ENCODE data around the gene PUS7L. TPM values are rescaled to one million over a fixed set of nuclear protein-coding genes. Genes with fewer than 3 reads are reported as not detected.

The PUS7L gene
- total RNA-seq, 1 experiment from 2014 or later: 14.4 TPM

- no peak overlapping the region for H3K4me3 Mint-ChIP-seq
- 0 out of 7 replicates have a peak overlapping the region, but pooled peaks of 1 of the 3 experiments have one; percentile 46 for H3K27ac Mint-ChIP-seq
Measured at GRCh38 chr12:43736927-43737440, 21.6 kb downstream of the PUS7L start.

More at GRCh38 chr12:43736927-43737440, 21.6 kb downstream of the PUS7L start:
- Histone ChIP-seq H3K4me2 (ENCODE audit: insufficient read depth, insufficient read length, low read length) (no peak overlapping the region), H3K4me1 (ENCODE audit: insufficient read depth, low read length) (0 out of 2 replicates have a peak, but pooled peaks cover 2% of the 10 kb centered on the region), H3K79me1 (ENCODE audit: insufficient read depth, low read depth, low read length, poor library complexity, severe bottlenecking) (no peaks in the 10 kb centered on the region), H2BK20ac (ENCODE audit: low read depth, low read length, poor library complexity, severe bottlenecking) (no peak overlapping the region), H3K23ac (ENCODE audit: insufficient read length, low read depth, low read length) (no peak overlapping the region), H3K14ac (ENCODE audit: insufficient read depth, low read length) (no peak overlapping the region), H2AFZ (ENCODE audit: low read length) (no peak overlapping the region), H2BK120ac (ENCODE audit: low read depth, low read length, poor library complexity, severe bottlenecking) (no peak overlapping the region), H2AK5ac (ENCODE audit: insufficient read length, low read length) (no peak overlapping the region), H3K27me3 (ENCODE audit: insufficient read depth, low read length) (no peaks in the 10 kb centered on the region), H2BK12ac (ENCODE audit: insufficient read length, low read depth, low read length) (no peak overlapping the region), H2BK5ac (ENCODE audit: insufficient read length, low read length) (no peak overlapping the region), H3K27ac (ENCODE audit: insufficient read length, low read depth, low read length) (no peak overlapping the region), H3T11ph (ENCODE audit: low read length) (no peak overlapping the region), H3K9me3 (ENCODE audit: control insufficient read depth, low read depth, low read length) (no peaks in the 10 kb centered on the region), H3K79me2 (ENCODE audit: insufficient read depth, low read length) (no peaks in the 10 kb centered on the region), H2BK15ac (ENCODE audit: low read depth, low read length) (no peak overlapping the region), H3K18ac (ENCODE audit: insufficient read length, low read depth, low read length) (no peak overlapping the region), H4K20me1 (ENCODE audit: control insufficient read depth, insufficient read depth, insufficient read length) (no peaks in the 10 kb centered on the region), H4K8ac (replicated peaks; ENCODE audit: insufficient read length, low read depth, low read length) (no peak overlapping the region), H3K56ac (ENCODE audit: insufficient read length, low read depth, low read length) (no peak overlapping the region), H4K5ac (ENCODE audit: insufficient read length, low read depth, low read length) (no peak overlapping the region), H3K23me2 (ENCODE audit: insufficient read length, low read depth, low read length, poor library complexity, severe bottlenecking) (no peaks in the 10 kb centered on the region), H3K4ac (ENCODE audit: low read depth, low read length) (no peak overlapping the region), H3K9ac (ENCODE audit: extremely low read depth, insufficient read length, low read length) (no peak overlapping the region), H4K91ac (ENCODE audit: insufficient read length, low read depth, low read length) (no peak overlapping the region)
- H3K9me3 Mint-ChIP-seq: no peaks in the 10 kb centered on the region
- no peak for TF ChIP-seq CTCF (conservative IDR thresholded peaks at IDR 0.05)
- no peak for DNase-seq
- no peaks in the 10 kb centered on the region for H3K27me3 Mint-ChIP-seq (ENCODE audit: low read depth)
- H3K4me1 Mint-ChIP-seq: peaks cover 6 to 8% of the 10 kb centered on the region in 2 experiments; a peak in 3 of 4 replicates
- H3K36me3 Mint-ChIP-seq (ENCODE audit: insufficient read depth in 1 of 3, low read depth in 3 of 3): peaks cover 0 to 2% (median 0%) of the 10 kb centered on the region in 3 experiments; a peak in 1 of 7 replicates
- WGBS (ENCODE audit: extremely low coverage, insufficient read length, low lambda C conversion rate): no CpG with 5 or more reads among the region's 3 CpGs

All from H9 (cell line).